Peyer's patch (tissue), 4 donors: ENCODE results near the gene NRF1. TPM values are rescaled to one million over a fixed set of nuclear protein-coding genes. Genes with fewer than 3 reads are reported as not detected.

Experiments
- DNase-seq, 3 donors: peaks; one replicate each; pipeline ENCODE4 v3.0.0-alpha.2; 2017 to 2019
- H3K27ac ChIP-seq, 4 donors: fragments of 200-600 bp; sonication (generic); one replicate each; pipeline ENCODE4 v1.5.1; 2016 to 2019
- H3K27me3 ChIP-seq, 2 donors: fragments of 200-600 bp; sonication (generic); one replicate each; pipeline ENCODE4 v1.5.1; 2019
- H3K36me3 ChIP-seq, 3 donors: fragments of 200-600 bp; sonication (generic); one replicate each; pipeline ENCODE4 v1.5.1; 2016 to 2019
- H3K4me1 ChIP-seq, 4 donors: fragments of 200-600 bp; sonication (generic); one replicate each; pipeline ENCODE4 v1.5.1; 2016 to 2019
- H3K4me3 ChIP-seq, 4 donors: fragments of 200-600 bp; sonication (generic); 1 replicate in 3 of 4; 2 replicates in 1 of 4; pipeline ENCODE4 v1.5.1; 2016 to 2019; ENCODE audit warnings: mild to moderate bottlenecking in 1 of 4
- H3K9me3 ChIP-seq, 4 donors: fragments of 200-600 bp; sonication (generic); one replicate each; pipeline ENCODE4 v1.5.1; 2016 to 2019; ENCODE audit warnings: mild to moderate bottlenecking in 1 of 4
- POLR2A ChIP-seq, 2 donors: fragments of 450-650 bp; IDR thresholded peaks; one replicate each; pipeline ENCODE4 v1.5.1; 2017; ENCODE audit warnings: antibody characterized with exemption in 2 of 2, mild to moderate bottlenecking in 2 of 2, moderate library complexity in 2 of 2
- total RNA-seq, 4 donors: library from RNA; depleted of rRNA; stranded (reverse); fragments of >200 nt; gene quantifications; one replicate each; pipeline ENCODE4 v1.1.0, GENCODE V29; 2016
- TF ChIP-seq, protein P1 (sequence below), 6 experiments: fragments of 450-650 bp in 4 of 6; fragments of 200-600 bp in 2 of 6; sonication (generic) in 1 of 6; IDR thresholded peaks; one replicate each; pipeline ENCODE4 v1.5.1; 2017 to 2019; ENCODE audit warnings: antibody characterized with exemption in 6 of 6, mild to moderate bottlenecking in 3 of 6, moderate library complexity in 1 of 6

Gene NRF1
- total RNA-seq, 4 donors from 2014 or later: 11.2 to 27.2 (median 16.5) TPM

GRCh38 chr7:129769400-129769774 is 157.9 kb downstream of the NRF1 start:
- DNase-seq: peak in 1 of 3 donors; percentile 33
- Histone ChIP-seq H3K9me3 (no peaks in the 10 kb centered on the region), H3K36me3 (no peaks in the 10 kb centered on the region), H3K4me3 (no peak overlapping the region), H3K4me1 (no peaks in the 10 kb centered on the region), H3K27ac (no peak overlapping the region), H3K27me3 (no peaks in the 10 kb centered on the region)
- TF ChIP-seq, protein P1, sequence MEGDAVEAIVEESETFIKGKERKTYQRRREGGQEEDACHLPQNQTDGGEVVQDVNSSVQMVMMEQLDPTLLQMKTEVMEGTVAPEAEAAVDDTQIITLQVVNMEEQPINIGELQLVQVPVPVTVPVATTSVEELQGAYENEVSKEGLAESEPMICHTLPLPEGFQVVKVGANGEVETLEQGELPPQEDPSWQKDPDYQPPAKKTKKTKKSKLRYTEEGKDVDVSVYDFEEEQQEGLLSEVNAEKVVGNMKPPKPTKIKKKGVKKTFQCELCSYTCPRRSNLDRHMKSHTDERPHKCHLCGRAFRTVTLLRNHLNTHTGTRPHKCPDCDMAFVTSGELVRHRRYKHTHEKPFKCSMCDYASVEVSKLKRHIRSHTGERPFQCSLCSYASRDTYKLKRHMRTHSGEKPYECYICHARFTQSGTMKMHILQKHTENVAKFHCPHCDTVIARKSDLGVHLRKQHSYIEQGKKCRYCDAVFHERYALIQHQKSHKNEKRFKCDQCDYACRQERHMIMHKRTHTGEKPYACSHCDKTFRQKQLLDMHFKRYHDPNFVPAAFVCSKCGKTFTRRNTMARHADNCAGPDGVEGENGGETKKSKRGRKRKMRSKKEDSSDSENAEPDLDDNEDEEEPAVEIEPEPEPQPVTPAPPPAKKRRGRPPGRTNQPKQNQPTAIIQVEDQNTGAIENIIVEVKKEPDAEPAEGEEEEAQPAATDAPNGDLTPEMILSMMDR (IDR thresholded peaks at IDR 0.05): no peak
- no peak for TF ChIP-seq POLR2A (IDR thresholded peaks at IDR 0.05)

DNA sequence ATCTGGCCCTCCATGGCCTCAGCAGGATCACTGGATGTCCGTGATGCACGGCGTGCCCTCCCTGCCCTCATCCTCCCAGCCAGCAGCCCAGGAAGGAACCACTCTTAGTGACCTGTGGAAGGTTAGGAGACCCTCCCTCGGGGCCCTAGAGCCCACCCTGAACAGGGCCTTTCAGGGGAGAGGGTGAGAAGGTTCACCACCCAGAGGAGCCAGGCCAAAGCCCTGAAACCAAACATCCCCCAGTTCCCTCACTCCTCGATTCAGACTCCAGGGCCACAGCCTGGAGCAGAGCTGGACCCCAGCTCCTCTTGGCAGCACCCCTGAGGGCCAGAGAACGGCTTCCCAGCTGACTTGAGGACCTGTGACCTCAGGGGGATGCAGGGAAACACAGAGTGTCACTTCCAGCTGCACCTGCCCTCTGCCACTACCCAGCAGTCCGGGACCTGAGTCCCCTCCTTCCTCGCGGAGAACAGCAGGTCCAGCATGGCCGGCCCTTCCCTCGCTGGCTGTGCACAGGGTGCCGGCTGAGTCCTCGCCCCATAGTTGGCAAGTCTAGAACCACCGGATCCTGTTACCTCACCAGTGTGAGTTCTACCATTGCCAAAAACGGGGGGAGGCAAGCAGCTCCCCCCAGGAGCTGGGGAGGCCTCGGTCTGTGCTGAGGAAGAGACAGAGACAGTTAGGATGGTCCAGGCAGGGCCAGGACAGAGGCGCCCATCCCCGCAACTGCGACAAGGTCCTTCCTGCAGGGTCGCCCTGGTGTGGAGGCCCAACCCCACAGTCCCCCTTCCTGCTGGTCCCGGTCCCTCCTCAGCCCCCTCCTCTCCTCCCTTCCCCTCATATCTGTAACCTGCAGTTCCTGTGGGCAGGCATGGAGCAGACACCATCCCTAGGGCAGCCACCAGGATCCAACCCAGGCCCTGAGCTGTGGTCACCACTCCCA is 158.6 kb downstream of the NRF1 start:
- Histone ChIP-seq H3K27me3 (no peaks in the 10 kb centered on the region), H3K9me3 (no peaks in the 10 kb centered on the region), H3K4me3 (no peak overlapping the region), H3K4me1 (no peaks in the 10 kb centered on the region), H3K27ac (no peak overlapping the region), H3K36me3 (no peaks in the 10 kb centered on the region)
- TF ChIP-seq, protein P1 (IDR thresholded peaks at IDR 0.05): no peak
- no peak for TF ChIP-seq POLR2A (IDR thresholded peaks at IDR 0.05)
- peak in 1 of 3 donors; percentile 36 for DNase-seq

DNA sequence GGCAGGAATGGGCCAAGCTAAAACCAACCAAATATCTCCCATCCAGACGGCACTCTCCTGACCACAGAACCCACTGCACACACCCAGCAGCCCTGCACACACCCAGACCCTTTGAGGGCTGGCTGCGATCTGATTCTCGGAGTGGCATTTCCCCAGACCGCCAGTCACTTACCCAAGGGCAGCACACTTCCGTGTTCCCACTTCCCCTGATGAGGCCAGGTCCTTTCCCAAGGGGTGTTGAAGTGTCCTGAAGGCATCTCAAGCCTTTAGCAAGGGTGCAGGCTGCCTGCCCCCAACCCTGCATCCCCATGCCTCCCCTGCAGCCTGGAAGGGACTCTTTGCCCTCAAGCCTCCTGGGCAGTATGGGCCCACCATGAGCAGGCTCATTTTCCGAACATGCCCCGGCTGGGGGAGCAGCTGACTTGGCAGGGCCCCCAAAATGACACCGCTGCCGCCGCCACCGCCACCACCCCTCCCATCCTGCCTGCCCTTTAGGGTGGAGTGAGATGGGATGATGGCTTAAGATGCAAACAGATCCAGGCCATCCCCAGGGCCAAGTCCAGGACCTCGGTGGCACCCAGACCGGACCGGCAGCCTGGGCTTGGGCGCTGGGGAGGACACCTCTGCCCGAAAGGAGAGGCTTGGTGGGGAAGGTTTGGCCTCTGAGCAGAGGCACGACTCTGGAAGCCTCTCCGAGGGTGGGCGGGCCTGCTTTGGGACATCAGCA is 159.8 kb downstream of the NRF1 start:
- Histone ChIP-seq H3K27me3 (no peaks in the 10 kb centered on the region), H3K36me3 (no peaks in the 10 kb centered on the region), H3K27ac (no peak overlapping the region), H3K4me3 (no peak overlapping the region), H3K4me1 (no peaks in the 10 kb centered on the region), H3K9me3 (no peaks in the 10 kb centered on the region)
- TF ChIP-seq POLR2A (IDR thresholded peaks at IDR 0.05): no peak
- TF ChIP-seq, protein P1 (IDR thresholded peaks at IDR 0.05): no peak
- DNase-seq: no peak

- Histone ChIP-seq H3K4me1 (no peaks in the 10 kb centered on the region), H3K9me3 (no peaks in the 10 kb centered on the region), H3K4me3 (no peak overlapping the region), H3K27ac (no peak overlapping the region), H3K27me3 (no peaks in the 10 kb centered on the region), H3K36me3 (no peaks in the 10 kb centered on the region)
- TF ChIP-seq POLR2A (IDR thresholded peaks at IDR 0.05): no peak
- TF ChIP-seq, protein P1 (IDR thresholded peaks at IDR 0.05): no peak
- DNase-seq: no peak
Observed at GRCh38 chr7:129771928-129772479, 160.5 kb downstream of the NRF1 start.

GRCh38 chr7:129772646-129773280 is 161.2 kb downstream of the NRF1 start:
- Histone ChIP-seq H3K36me3 (no peaks in the 10 kb centered on the region), H3K9me3 (no peaks in the 10 kb centered on the region), H3K4me1 (no peaks in the 10 kb centered on the region), H3K4me3 (no peak overlapping the region), H3K27ac (no peak overlapping the region), H3K27me3 (no peaks in the 10 kb centered on the region)
- no peak for DNase-seq
- no peak for TF ChIP-seq POLR2A (IDR thresholded peaks at IDR 0.05)
- TF ChIP-seq, protein P1 (IDR thresholded peaks at IDR 0.05): no peak
